HG03460 (cell line): Measurements from ENCODE around the gene ASB4.
"Not testable (repeated sequence)": the region's sequence is repeated elsewhere in the genome, so short reads cannot be mapped to it uniquely, and the experiment has no call there.

Experiments
- ATAC-seq: cut with Tn5 transposase; IDR thresholded peaks from one replicate; pipeline ENCODE4 v1.9.1; 2021; ENCODE audit not compliant: unreplicated experiment

ASB4 gene

GRCh38 chr7:95549818-95550529, 64.2 kb downstream of the ASB4 start:
- no peak for ATAC-seq

- ATAC-seq, result no peak
Measured at GRCh38 chr7:95550546-95550945, 64.8 kb downstream of the ASB4 start.

GRCh38 chr7:95552010-95552926, 66.5 kb downstream of the ASB4 start:
- not testable (repeated sequence) for ATAC-seq

GRCh38 chr7:95553939-95554338, 68.2 kb downstream of the ASB4 start:
- no peak for ATAC-seq

GRCh38 chr7:95556777-95557176, 71.0 kb downstream of the ASB4 start:
- no peak for ATAC-seq

GRCh38 chr7:95558864-95559263, 73.1 kb downstream of the ASB4 start:
- no peak for ATAC-seq

GRCh38 chr7:95560674-95561073, 74.9 kb downstream of the ASB4 start:
- ATAC-seq, result no peak

- ATAC-seq, result no peak
Measured at GRCh38 chr7:95569720-95570119, 84.0 kb downstream of the ASB4 start.

GRCh38 chr7:95577137-95577536, 91.4 kb downstream of the ASB4 start:
- ATAC-seq, result no peak

GRCh38 chr7:95578299-95578855, 92.6 kb downstream of the ASB4 start:
- no peak for ATAC-seq

GRCh38 chr7:95579318-95579717, 93.6 kb downstream of the ASB4 start:
- ATAC-seq, result no peak

- ATAC-seq, result no peak
Measured at GRCh38 chr7:95581467-95581866, 95.7 kb downstream of the ASB4 start.

- no peak for ATAC-seq
Measured at GRCh38 chr7:95582578-95583293, 97.0 kb downstream of the ASB4 start.

- no peak for ATAC-seq
Measured at GRCh38 chr7:95583834-95584621, 98.3 kb downstream of the ASB4 start.

GRCh38 chr7:95584769-95585425, 99.2 kb downstream of the ASB4 start:
- no peak for ATAC-seq

- no peak for ATAC-seq
Measured at GRCh38 chr7:95585426-95585789, 99.7 kb downstream of the ASB4 start.

- ATAC-seq, result no peak
Measured at GRCh38 chr7:95586951-95587301, 101.2 kb downstream of the ASB4 start.

- ATAC-seq, result no peak
Measured at GRCh38 chr7:95589031-95589430, 103.3 kb downstream of the ASB4 start.

- ATAC-seq, result no peak
Measured at GRCh38 chr7:95589766-95590165, 104.0 kb downstream of the ASB4 start.
